Measurements from ENCODE around the gene INCA1.
A peak's percentile ranks its signal among the peaks of the same experiment; 100 is the strongest.

INCA1 gene

GRCh38 chr17:4944163-4944553 lies 53.2 kb downstream of the INCA1 start:
- Histone ChIP-seq H3K36me3 (ENCODE audit: insufficient read depth, low read length) (peaks cover 70% of the 10 kb centered on the region), H3K4me1 (ENCODE audit: insufficient read depth, low read length) (peaks cover 70% of the 10 kb centered on the region), H3K4me2 (ENCODE audit: insufficient read depth, low read length) (peak overlapping the region; percentile 97), H3K79me2 (ENCODE audit: insufficient read depth, low read length) (peaks cover 85% of the 10 kb centered on the region), H3K9ac (ENCODE audit: low read depth, low read length) (peak overlapping the region; percentile 82; the same call in 1 of the 2 replicates), H3K27ac (ENCODE audit: low read length) (peak overlapping the region; percentile 51), H4K20me1 (ENCODE audit: insufficient read depth, low read length) (peaks cover 60% of the 10 kb centered on the region), H3K4me3 (ENCODE audit: low read depth in 1 of 2, low read length in 2 of 2) (peak overlapping the region in 1 of 2 experiments; percentile 26; a peak in 1 of 4 replicates), H3K9me3 (ENCODE audit: insufficient read depth, low read length, severe bottlenecking) (no peaks in the 10 kb centered on the region), H2AFZ (ENCODE audit: low read depth, low read length) (no peak overlapping the region), H3K27me3 (ENCODE audit: insufficient read depth, low read length, poor library complexity) (no peaks in the 10 kb centered on the region)
- ATAC-seq (ENCODE audit: insufficient read depth, low read depth) (peak; percentile 27), DNase-seq (peak; percentile 73)
- TF ChIP-seq, protein P1, sequence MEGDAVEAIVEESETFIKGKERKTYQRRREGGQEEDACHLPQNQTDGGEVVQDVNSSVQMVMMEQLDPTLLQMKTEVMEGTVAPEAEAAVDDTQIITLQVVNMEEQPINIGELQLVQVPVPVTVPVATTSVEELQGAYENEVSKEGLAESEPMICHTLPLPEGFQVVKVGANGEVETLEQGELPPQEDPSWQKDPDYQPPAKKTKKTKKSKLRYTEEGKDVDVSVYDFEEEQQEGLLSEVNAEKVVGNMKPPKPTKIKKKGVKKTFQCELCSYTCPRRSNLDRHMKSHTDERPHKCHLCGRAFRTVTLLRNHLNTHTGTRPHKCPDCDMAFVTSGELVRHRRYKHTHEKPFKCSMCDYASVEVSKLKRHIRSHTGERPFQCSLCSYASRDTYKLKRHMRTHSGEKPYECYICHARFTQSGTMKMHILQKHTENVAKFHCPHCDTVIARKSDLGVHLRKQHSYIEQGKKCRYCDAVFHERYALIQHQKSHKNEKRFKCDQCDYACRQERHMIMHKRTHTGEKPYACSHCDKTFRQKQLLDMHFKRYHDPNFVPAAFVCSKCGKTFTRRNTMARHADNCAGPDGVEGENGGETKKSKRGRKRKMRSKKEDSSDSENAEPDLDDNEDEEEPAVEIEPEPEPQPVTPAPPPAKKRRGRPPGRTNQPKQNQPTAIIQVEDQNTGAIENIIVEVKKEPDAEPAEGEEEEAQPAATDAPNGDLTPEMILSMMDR (IDR thresholded peaks at IDR 0.05; ENCODE audit: borderline replicate concordance, extremely low read depth, low read length, poor library complexity, severe bottlenecking) = no peak
- TF ChIP-seq EZH2 (IDR thresholded peaks at IDR 0.05; ENCODE audit: borderline replicate concordance, low read depth, low read length, severe bottlenecking) = no peak

GRCh38 chr17:4942760-4943508 lies 54.4 kb downstream of the INCA1 start:
- Histone ChIP-seq H3K4me2 (ENCODE audit: insufficient read depth, low read length) (peak overlapping the region; percentile 97), H3K9ac (ENCODE audit: low read depth, low read length) (peak overlapping the region; percentile 82), H3K4me1 (ENCODE audit: insufficient read depth, low read length) (peaks cover 78% of the 10 kb centered on the region), H3K36me3 (ENCODE audit: insufficient read depth, low read length) (peaks cover 77% of the 10 kb centered on the region), H3K27ac (ENCODE audit: low read length) (peak overlapping the region; percentile 21; the same call in 1 of the 2 replicates), H3K27me3 (ENCODE audit: insufficient read depth, low read length, poor library complexity) (no peaks in the 10 kb centered on the region), H3K9me3 (ENCODE audit: insufficient read depth, low read length, severe bottlenecking) (no peaks in the 10 kb centered on the region), H3K79me2 (ENCODE audit: insufficient read depth, low read length) (peaks cover 93% of the 10 kb centered on the region), H3K4me3 (ENCODE audit: low read depth in 1 of 2, low read length in 2 of 2) (peak overlapping the region in 1 of 2 experiments; percentile 77; a peak in 1 of 4 replicates), H4K20me1 (ENCODE audit: insufficient read depth, low read length) (peaks cover 69% of the 10 kb centered on the region), H2AFZ (ENCODE audit: low read depth, low read length) (no peak overlapping the region)
- DNase-seq (no peak), ATAC-seq (ENCODE audit: insufficient read depth, low read depth) (no peak)
- no peak for TF ChIP-seq EZH2 (IDR thresholded peaks at IDR 0.05; ENCODE audit: borderline replicate concordance, low read depth, low read length, severe bottlenecking)
- TF ChIP-seq, protein P1 (IDR thresholded peaks at IDR 0.05; ENCODE audit: borderline replicate concordance, extremely low read depth, low read length, poor library complexity, severe bottlenecking) = no peak

DNA sequence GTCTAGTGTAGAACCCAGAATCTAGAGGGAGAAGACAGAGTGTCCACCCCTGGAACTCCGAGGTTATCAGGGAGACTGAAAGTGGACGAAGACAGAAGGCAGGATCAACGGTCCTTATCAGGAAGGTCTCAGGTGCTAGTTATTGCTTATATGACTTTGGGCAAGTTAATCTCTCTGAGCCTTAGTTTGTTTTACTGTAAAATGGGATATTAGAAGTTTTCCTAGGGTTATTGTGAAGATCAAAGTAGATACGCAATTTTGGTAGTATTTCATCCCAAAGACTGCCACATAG lies 56.1 kb downstream of the INCA1 start:
- Histone ChIP-seq H3K4me3 (ENCODE audit: low read depth in 1 of 2, low read length in 2 of 2) (peak overlapping the region; percentile 54 to 77), H3K4me2 (ENCODE audit: insufficient read depth, low read length) (peak overlapping the region; percentile 97), H3K79me2 (ENCODE audit: insufficient read depth, low read length) (peaks cover 77% of the 10 kb centered on the region), H4K20me1 (ENCODE audit: insufficient read depth, low read length) (peaks cover 59% of the 10 kb centered on the region), H2AFZ (ENCODE audit: low read depth, low read length) (no peak overlapping the region), H3K36me3 (ENCODE audit: insufficient read depth, low read length) (peaks cover 76% of the 10 kb centered on the region), H3K27me3 (ENCODE audit: insufficient read depth, low read length, poor library complexity) (no peaks in the 10 kb centered on the region), H3K9me3 (ENCODE audit: insufficient read depth, low read length, severe bottlenecking) (no peaks in the 10 kb centered on the region), H3K27ac (ENCODE audit: low read length) (peak overlapping the region; percentile 94), H3K9ac (ENCODE audit: low read depth, low read length) (peak overlapping the region; percentile 82), H3K4me1 (ENCODE audit: insufficient read depth, low read length) (peaks cover 69% of the 10 kb centered on the region)
- no peak for ATAC-seq (ENCODE audit: insufficient read depth, low read depth)
- TF ChIP-seq, protein P1 (IDR thresholded peaks at IDR 0.05; ENCODE audit: borderline replicate concordance, extremely low read depth, low read length, poor library complexity, severe bottlenecking) = no peak
- TF ChIP-seq EZH2 (IDR thresholded peaks at IDR 0.05; ENCODE audit: borderline replicate concordance, low read depth, low read length, severe bottlenecking) = no peak
- DNase-seq = no peak

Data from DND-41 (cell line).